Fibroblast of pulmonary artery (primary cell): Measurements from ENCODE around the gene SRSF4.

Source experiments
- DNase-seq: peaks from one replicate; pipeline ENCODE4 v3.0.0-alpha.2; 2010; ENCODE audit warnings: low read depth
- H3K4me3 ChIP-seq: replicated peaks from 2 replicates; pipeline ENCODE4 v1.5.1; 2011; ENCODE audit warnings: low read depth, mild to moderate bottlenecking, control low read depth, low read length, moderate library complexity
- CTCF ChIP-seq: IDR thresholded peaks from 2 replicates; pipeline ENCODE4 v1.5.1; 2011; ENCODE audit warnings: mild to moderate bottlenecking, control low read depth, low read length, inconsistent platforms; ENCODE audit errors: missing control alignments

Gene SRSF4

GRCh38 chr1:29179641-29180184, 2.0 kb downstream of the SRSF4 start:
- peak; percentile 51 for DNase-seq
- H3K4me3 ChIP-seq: peak overlapping the region; percentile 78
- TF ChIP-seq CTCF: no peak

DNA sequence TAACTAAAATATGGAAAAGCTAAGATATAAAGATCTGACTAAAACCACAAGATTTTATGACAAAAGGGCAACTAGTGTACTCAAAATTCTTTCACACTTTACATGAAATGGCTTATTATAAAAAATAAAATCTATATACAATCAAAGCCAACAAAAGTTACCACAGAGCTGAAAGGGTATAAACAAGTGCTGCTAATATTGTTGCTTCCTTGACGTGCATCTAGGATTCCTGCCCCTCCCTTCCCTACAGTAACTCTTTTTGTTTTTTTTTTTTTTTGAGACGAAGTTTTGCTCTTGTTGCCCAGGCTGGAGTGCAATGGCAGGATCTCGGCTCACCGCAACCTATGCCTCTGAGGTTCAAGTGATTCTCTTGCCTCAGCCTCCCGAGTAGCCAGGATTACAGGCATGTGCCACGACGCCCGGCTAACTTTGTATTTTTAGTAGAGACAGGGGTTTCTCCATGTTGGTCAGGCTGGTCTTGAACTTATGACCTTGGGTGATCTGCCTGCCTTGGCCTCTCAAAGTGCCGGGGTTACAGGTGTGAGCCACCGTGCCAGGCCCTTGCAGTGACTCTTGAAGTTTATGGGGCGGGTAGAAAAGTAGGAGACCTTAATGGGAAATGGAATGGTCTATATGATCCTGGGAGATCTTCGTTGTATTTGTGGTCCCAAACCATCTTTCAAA, 4.5 kb downstream of the SRSF4 start:
- no peak for TF ChIP-seq CTCF
- H3K4me3 ChIP-seq: no peak overlapping the region
- DNase-seq: no peak

DNA sequence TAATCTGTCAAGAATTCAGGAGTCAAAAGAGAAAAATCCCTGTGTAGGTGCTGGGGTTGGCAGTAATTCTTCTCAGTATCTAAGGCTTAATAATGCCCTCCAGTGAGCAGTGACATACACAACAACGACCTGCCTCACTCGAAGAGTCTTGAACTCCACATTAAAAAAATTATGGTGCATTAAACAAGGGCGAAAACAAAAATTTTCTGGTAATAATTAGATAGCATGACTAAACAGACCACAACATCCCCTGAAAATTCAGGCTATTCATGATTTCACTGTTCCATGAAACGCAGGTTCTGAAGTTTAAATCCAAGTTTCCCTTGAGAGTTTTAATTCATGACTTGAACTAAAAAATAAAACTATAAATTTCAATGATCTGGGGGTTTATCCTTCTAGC, 5.1 kb downstream of the SRSF4 start:
- no peak for DNase-seq
- no peak for TF ChIP-seq CTCF
- no peak overlapping the region for H3K4me3 ChIP-seq

DNA sequence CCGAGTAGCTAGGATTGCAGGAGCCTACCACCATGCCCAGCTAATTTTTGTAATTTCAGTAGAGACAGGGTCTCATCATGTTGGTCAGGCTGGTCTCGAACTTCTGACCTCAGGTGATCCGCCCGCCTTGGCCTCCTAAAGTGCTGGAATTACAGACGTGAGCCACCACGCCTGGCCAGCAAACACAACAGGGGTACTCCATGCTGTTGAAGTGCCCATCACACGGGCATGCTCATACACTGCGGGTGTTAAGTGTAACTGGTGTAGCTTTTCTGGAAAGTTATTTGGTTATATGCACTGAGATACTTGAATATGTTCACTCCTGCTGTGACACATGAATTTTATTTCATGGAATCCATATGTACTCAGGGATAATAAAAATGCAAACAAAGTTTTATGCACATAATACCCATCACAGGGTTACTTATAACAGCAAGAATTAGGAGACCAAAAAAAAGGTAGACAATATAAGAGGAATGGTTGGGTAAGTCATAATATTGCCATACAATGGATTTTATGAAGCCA, 9.2 kb downstream of the SRSF4 start:
- no peak for TF ChIP-seq CTCF
- DNase-seq: no peak
- no peak overlapping the region for H3K4me3 ChIP-seq

- TF ChIP-seq CTCF: no peak
- DNase-seq: no peak
- H3K4me3 ChIP-seq: no peak overlapping the region
Observed at GRCh38 chr1:29171521-29171920, 10.2 kb downstream of the SRSF4 start.

- no peak for TF ChIP-seq CTCF
- peak; percentile 31 for DNase-seq
- H3K4me3 ChIP-seq: no peak overlapping the region
Observed at GRCh38 chr1:29171089-29171488, 10.6 kb downstream of the SRSF4 start.

DNA sequence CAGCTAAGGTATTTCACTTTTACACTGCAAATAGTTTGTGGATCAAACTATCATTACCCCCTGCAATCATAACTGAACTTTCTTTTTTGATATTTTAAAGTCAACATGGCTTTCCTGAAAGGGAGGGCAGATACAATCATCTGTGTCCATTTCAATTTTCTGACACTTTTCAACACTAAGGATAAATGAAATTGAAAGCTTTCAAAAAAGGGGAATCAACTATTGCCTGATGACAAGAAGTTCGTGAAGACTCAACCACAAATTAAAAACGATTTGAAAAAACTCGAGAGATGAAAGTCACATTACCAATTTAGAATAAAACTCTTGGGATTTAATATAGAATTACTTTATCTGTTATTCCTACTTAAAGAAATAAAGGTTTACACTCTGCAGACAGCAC, 11.7 kb downstream of the SRSF4 start:
- no peak for TF ChIP-seq CTCF
- no peak overlapping the region for H3K4me3 ChIP-seq
- DNase-seq: no peak
